Keratinocyte (primary cell): ENCODE measurements around the gene C1QL2. TPM values are rescaled to one million over a fixed set of nuclear protein-coding genes. Genes with fewer than 3 reads are reported as not detected.

Source experiments
- DNase-seq: peaks from one replicate; pipeline ENCODE4 v3.0.0-alpha.2; 2011; ENCODE audit warnings: low read depth, missing footprints, low spot score
- FAIRE-seq: peaks from 2 replicates; lab custom pipeline; 2011; peaks lifted over from hg19 to GRCh38; lab: Jason Lieb, UNC
- H2AFZ ChIP-seq: 2 replicates; pipeline ENCODE4 v1.6.0; 2012; ENCODE audit warnings: low read length, control low read depth, inconsistent platforms; ENCODE audit not compliant: control insufficient read depth
- H3K27ac ChIP-seq: 2 replicates; pipeline ENCODE4 v1.5.1; 2011; ENCODE audit warnings: low read length; ENCODE audit not compliant: control insufficient read depth, insufficient read depth
- H3K27me3 ChIP-seq: 3 replicates; pipeline ENCODE4 v1.6.0; 2011; ENCODE audit warnings: low read length; ENCODE audit not compliant: control insufficient read depth, insufficient read depth; ENCODE audit errors: extremely low read depth
- H3K36me3 ChIP-seq, 2 experiments: 2 replicates in 1 of 2; 3 replicates in 1 of 2; pipeline ENCODE4 v1.5.1; 2011; ENCODE audit warnings: low read length in 2 of 2, mild to moderate bottlenecking in 1 of 2; ENCODE audit not compliant: control insufficient read depth in 2 of 2, insufficient read depth in 2 of 2; ENCODE audit errors: extremely low read depth in 1 of 2
- H3K4me1 ChIP-seq: 3 replicates; pipeline ENCODE4 v1.5.1; 2011; ENCODE audit warnings: low read length; ENCODE audit not compliant: control insufficient read depth, insufficient read depth; ENCODE audit errors: extremely low read depth
- H3K4me2 ChIP-seq: 3 replicates; pipeline ENCODE4 v1.6.0; 2011; ENCODE audit warnings: low read depth, low read length; ENCODE audit not compliant: control insufficient read depth, insufficient read depth; ENCODE audit errors: extremely low read depth
- H3K4me3 ChIP-seq, 3 experiments: fragments of 200-600 bp in 1 of 3; sonication (generic) in 1 of 3; 2 replicates in 2 of 3; 3 replicates in 1 of 3; pipeline ENCODE4 v1.5.1; 2011 to 2016; ENCODE audit warnings: low read length in 3 of 3, mild to moderate bottlenecking in 3 of 3, control low read depth in 2 of 3, inconsistent platforms in 1 of 3, low read depth in 1 of 3, mixed read lengths in 1 of 3, mixed run types in 1 of 3, moderate library complexity in 1 of 3; ENCODE audit not compliant: control insufficient read depth in 2 of 3, insufficient read depth in 2 of 3; ENCODE audit errors: extremely low read depth in 1 of 3
- H3K79me2 ChIP-seq: 2 replicates; pipeline ENCODE4 v1.6.0; 2012; ENCODE audit warnings: low read length; ENCODE audit not compliant: control insufficient read depth, insufficient read depth
- H3K9ac ChIP-seq: 3 replicates; pipeline ENCODE4 v1.6.0; 2011; ENCODE audit warnings: low read length; ENCODE audit not compliant: control insufficient read depth, insufficient read depth; ENCODE audit errors: extremely low read depth
- H3K9me1 ChIP-seq: 3 replicates; pipeline ENCODE4 v1.6.0; 2011; ENCODE audit warnings: low read length; ENCODE audit not compliant: control insufficient read depth, insufficient read depth; ENCODE audit errors: extremely low read depth
- H3K9me3 ChIP-seq: 2 replicates; pipeline ENCODE4 v1.5.1; 2012; ENCODE audit warnings: low read depth, low read length; ENCODE audit not compliant: control insufficient read depth
- H4K20me1 ChIP-seq: 3 replicates; pipeline ENCODE4 v1.6.0; 2011; ENCODE audit warnings: low read length; ENCODE audit not compliant: control insufficient read depth, insufficient read depth; ENCODE audit errors: extremely low read depth
- EZH2 ChIP-seq: IDR thresholded peaks from one replicate; pipeline ENCODE4 v1.6.1; 2012; ENCODE audit warnings: inconsistent platforms, mild to moderate bottlenecking, low read length, moderate library complexity
- dilution Hi-C: fragments of 300-500 bp; cut with MboI; formaldehyde crosslinking; loops from one replicate; pipeline ENCODE4 v1.7.0; 2020; ENCODE audit warnings: low sequenced_read_pairs; ENCODE audit not compliant: extremely low pct_ligation_motif_present
- polyA plus RNA-seq, 5 experiments: library from polyadenylated mRNA; depleted of rRNA in 3 of 5; stranded (reverse) in 3 of 5; stranded (forward) in 1 of 5; unstranded in 1 of 5; fragments of >200 nt; gene quantifications; 1 replicate in 1 of 5; 2 replicates in 3 of 5; 3 replicates in 1 of 5; pipeline versions ENCODE4 v1.2.1 to v1.2.3, GENCODE V29; 2011 to 2012; ENCODE audit warnings: missing spikeins in 2 of 5, low read depth in 1 of 5, low replicate concordance in 1 of 5
- TF ChIP-seq, protein P1 (sequence below), 3 experiments: IDR thresholded peaks in 1 of 3; conservative IDR thresholded peaks in 1 of 3; optimal IDR thresholded peaks in 1 of 3; 2 replicates in 2 of 3; 3 replicates in 1 of 3; pipeline versions ENCODE3 to v1.5.1; 2011; ENCODE audit warnings: low read length in 3 of 3, mild to moderate bottlenecking in 3 of 3, moderate library complexity in 2 of 3, control low read depth in 1 of 3, inconsistent platforms in 1 of 3; ENCODE audit not compliant: insufficient read depth in 2 of 3; ENCODE audit errors: extremely low read depth in 1 of 3

C1QL2 gene
- polyA plus RNA-seq, 1 donor (not counting 4 experiments of a cell fraction or from before 2014, with no cell fraction given) = not detected

DNA sequence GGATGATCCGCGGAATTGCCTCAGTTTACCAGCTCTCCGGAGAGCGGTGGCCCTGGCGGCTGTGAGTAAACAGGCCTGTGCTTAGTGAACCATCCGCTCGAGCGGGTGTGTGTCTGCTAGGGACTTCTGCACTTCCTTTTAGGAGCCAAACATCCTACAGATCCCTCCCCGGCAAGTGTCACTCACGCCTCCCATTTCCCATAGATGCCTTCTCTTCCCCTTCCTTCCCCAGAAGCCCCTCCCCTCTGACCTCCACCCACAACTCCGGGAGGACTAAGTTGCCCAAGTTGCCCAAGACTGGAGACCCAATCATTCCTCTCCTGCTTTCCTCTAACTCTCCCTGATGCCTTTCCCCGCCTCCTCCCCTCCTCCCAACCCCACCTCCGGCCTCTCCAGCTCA lies 2.9 kb downstream of the C1QL2 start:
- DNase-seq (no peak), FAIRE-seq (no peak)
- H3K4me2 ChIP-seq = no peak overlapping the region
- no peak overlapping the region for H3K9ac ChIP-seq
- H3K27ac ChIP-seq = no peak overlapping the region
- no peaks in the 10 kb centered on the region for H3K9me1 ChIP-seq
- peaks cover 2% of the 10 kb centered on the region for H4K20me1 ChIP-seq
- no peak overlapping the region for H3K4me3 ChIP-seq
- no peak for TF ChIP-seq EZH2
- TF ChIP-seq, protein P1, sequence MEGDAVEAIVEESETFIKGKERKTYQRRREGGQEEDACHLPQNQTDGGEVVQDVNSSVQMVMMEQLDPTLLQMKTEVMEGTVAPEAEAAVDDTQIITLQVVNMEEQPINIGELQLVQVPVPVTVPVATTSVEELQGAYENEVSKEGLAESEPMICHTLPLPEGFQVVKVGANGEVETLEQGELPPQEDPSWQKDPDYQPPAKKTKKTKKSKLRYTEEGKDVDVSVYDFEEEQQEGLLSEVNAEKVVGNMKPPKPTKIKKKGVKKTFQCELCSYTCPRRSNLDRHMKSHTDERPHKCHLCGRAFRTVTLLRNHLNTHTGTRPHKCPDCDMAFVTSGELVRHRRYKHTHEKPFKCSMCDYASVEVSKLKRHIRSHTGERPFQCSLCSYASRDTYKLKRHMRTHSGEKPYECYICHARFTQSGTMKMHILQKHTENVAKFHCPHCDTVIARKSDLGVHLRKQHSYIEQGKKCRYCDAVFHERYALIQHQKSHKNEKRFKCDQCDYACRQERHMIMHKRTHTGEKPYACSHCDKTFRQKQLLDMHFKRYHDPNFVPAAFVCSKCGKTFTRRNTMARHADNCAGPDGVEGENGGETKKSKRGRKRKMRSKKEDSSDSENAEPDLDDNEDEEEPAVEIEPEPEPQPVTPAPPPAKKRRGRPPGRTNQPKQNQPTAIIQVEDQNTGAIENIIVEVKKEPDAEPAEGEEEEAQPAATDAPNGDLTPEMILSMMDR (optimal IDR thresholded peaks at IDR 0.05 in 1 of 3, IDR thresholded peaks at IDR 0.05 in 1 of 3, conservative IDR thresholded peaks at IDR 0.05 in 1 of 3; ENCODE audit: extremely low read depth in 1 of 3, insufficient read depth in 2 of 3, low read length in 3 of 3) = no peak
- no peaks in the 10 kb centered on the region for H3K79me2 ChIP-seq
- no peaks in the 10 kb centered on the region for H3K36me3 ChIP-seq
- no peak overlapping the region for H2AFZ ChIP-seq
- no peaks in the 10 kb centered on the region for H3K9me3 ChIP-seq
- dilution Hi-C loops = no loop called here
- peaks cover 77% of the 10 kb centered on the region for H3K27me3 ChIP-seq
- peaks cover 2% of the 10 kb centered on the region for H3K4me1 ChIP-seq

DNA sequence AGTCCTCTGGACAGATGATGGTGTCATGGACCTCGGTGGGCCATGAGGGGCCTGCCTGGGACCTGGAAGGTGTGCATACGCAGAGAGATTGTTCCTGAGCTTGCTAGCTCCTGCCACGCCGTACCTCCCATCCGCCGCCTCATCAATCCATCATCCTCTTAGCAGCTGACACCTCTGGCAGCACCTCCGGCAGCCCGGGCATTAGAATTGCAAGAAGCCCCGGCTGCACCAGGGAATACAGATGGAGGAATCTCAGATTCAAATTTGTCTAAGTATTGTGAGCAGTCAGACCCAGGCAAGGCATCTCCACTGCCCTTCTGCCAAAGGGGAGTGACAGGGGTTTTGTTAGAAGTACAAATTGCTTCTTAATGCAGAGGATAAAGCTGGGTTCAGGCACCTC lies 4.5 kb downstream of the C1QL2 start:
- Histone ChIP-seq H2AFZ (no peak overlapping the region), H3K9me3 (no peaks in the 10 kb centered on the region), H3K9me1 (no peaks in the 10 kb centered on the region), H3K9ac (no peak overlapping the region), H3K27me3 (peaks cover 70% of the 10 kb centered on the region), H3K4me2 (no peak overlapping the region), H3K27ac (no peak overlapping the region), H3K4me3 (no peak overlapping the region), H3K4me1 (peaks cover 2% of the 10 kb centered on the region), H4K20me1 (no peaks in the 10 kb centered on the region), H3K36me3 (no peaks in the 10 kb centered on the region), H3K79me2 (no peaks in the 10 kb centered on the region)
- dilution Hi-C loops = no loop called here
- DNase-seq (no peak), FAIRE-seq (no peak)
- TF ChIP-seq, protein P1 (optimal IDR thresholded peaks at IDR 0.05 in 1 of 3, IDR thresholded peaks at IDR 0.05 in 1 of 3, conservative IDR thresholded peaks at IDR 0.05 in 1 of 3; ENCODE audit: extremely low read depth in 1 of 3, insufficient read depth in 2 of 3, low read length in 3 of 3) = no peak
- peak; percentile 45 for TF ChIP-seq EZH2
